Liver (tissue), 9 donors: Measurements from ENCODE around the gene CFAP99. TPM values are rescaled to one million over a fixed set of nuclear protein-coding genes. Genes with fewer than 3 reads are reported as not detected.

ENCODE experiments used
- DNase-seq: peaks from one replicate; pipeline ENCODE4 v3.0.0-alpha.2; 2017; ENCODE audit warnings: low spot score
- H3K27ac ChIP-seq, 2 donors: one replicate each; pipeline ENCODE4 v1.7.0; 2013; ENCODE audit warnings: inconsistent platforms in 2 of 2, low read length in 2 of 2, control low read depth in 1 of 2, low read depth in 1 of 2, mild to moderate bottlenecking in 1 of 2
- H3K27me3 ChIP-seq, 4 donors: one replicate each; pipeline versions ENCODE4 v1.6.1 to v1.7.0; 2013; ENCODE audit warnings: low read length in 3 of 4, inconsistent platforms in 1 of 4, mild to moderate bottlenecking in 1 of 4, moderate library complexity in 1 of 4; ENCODE audit not compliant: control insufficient read depth in 4 of 4, insufficient read depth in 4 of 4
- H3K36me3 ChIP-seq, 4 donors: one replicate each; pipeline versions ENCODE4 v1.6.1 to v1.7.0; 2013; ENCODE audit warnings: low read length in 3 of 4, mild to moderate bottlenecking in 3 of 4, low read depth in 1 of 4, moderate library complexity in 1 of 4; ENCODE audit not compliant: control insufficient read depth in 4 of 4, insufficient read depth in 3 of 4
- H3K4me1 ChIP-seq, 4 donors: one replicate each; pipeline versions ENCODE4 v1.6.1 to v1.7.0; 2013; ENCODE audit warnings: low read length in 3 of 4, mild to moderate bottlenecking in 3 of 4, moderate library complexity in 1 of 4; ENCODE audit not compliant: control insufficient read depth in 4 of 4, insufficient read depth in 4 of 4
- H3K4me3 ChIP-seq, 3 donors: one replicate each; pipeline versions ENCODE4 v1.6.1 to v1.7.0; 2013; ENCODE audit warnings: low read length in 3 of 3, control low read depth in 1 of 3, low read depth in 1 of 3, mild to moderate bottlenecking in 1 of 3
- H3K9ac ChIP-seq, 2 donors: one replicate each; pipeline ENCODE4 v1.7.0; 2013; ENCODE audit warnings: low read length in 2 of 2, mild to moderate bottlenecking in 2 of 2, moderate library complexity in 2 of 2, control low read depth in 1 of 2, low read depth in 1 of 2
- H3K9me3 ChIP-seq, 4 donors: one replicate each; pipeline versions ENCODE4 v1.6.1 to v1.7.0; 2013; ENCODE audit warnings: low read length in 3 of 4; ENCODE audit not compliant: control insufficient read depth in 4 of 4
- ATF3 ChIP-seq: IDR thresholded peaks from 2 replicates; pipeline ENCODE4 v1.6.1; 2016; ENCODE audit warnings: antibody characterized with exemption
- CTCF ChIP-seq: fragments of 150-350 bp; IDR thresholded peaks from 2 replicates; pipeline ENCODE4 v1.5.1; 2017; ENCODE audit warnings: improper control_type of control experiment, low read depth, low read length; ENCODE audit not compliant: missing input control
- EGR1 ChIP-seq, 2 donors: IDR thresholded peaks; 2 replicates each; pipeline ENCODE4 v1.6.1; 2016 to 2018; ENCODE audit warnings: antibody characterized with exemption in 2 of 2, low read depth in 2 of 2
- FOXA1 ChIP-seq: IDR thresholded peaks from 2 replicates; pipeline ENCODE4 v1.6.1; 2016; ENCODE audit warnings: antibody characterized with exemption
- FOXA2 ChIP-seq: IDR thresholded peaks from 2 replicates; pipeline ENCODE4 v1.6.1; 2016; ENCODE audit warnings: antibody characterized with exemption
- GABPA ChIP-seq, 2 donors: IDR thresholded peaks in 1 of 2; conservative IDR thresholded peaks in 1 of 2; 2 replicates each; pipeline ENCODE4 v1.6.1; 2016; ENCODE audit warnings: antibody characterized with exemption in 2 of 2, mild to moderate bottlenecking in 1 of 2, moderate library complexity in 1 of 2
- HNF4A ChIP-seq, 2 donors: conservative IDR thresholded peaks; 2 replicates each; pipeline ENCODE4 v1.6.1; 2016; ENCODE audit warnings: antibody characterized with exemption in 2 of 2, mild to moderate bottlenecking in 2 of 2
- HNF4G ChIP-seq: IDR thresholded peaks from 2 replicates; pipeline ENCODE4 v1.6.1; 2016; ENCODE audit warnings: antibody characterized with exemption
- JUND ChIP-seq, 2 donors: IDR thresholded peaks; 2 replicates each; pipeline ENCODE4 v1.6.1; 2016; ENCODE audit warnings: antibody characterized with exemption in 2 of 2
- MAX ChIP-seq: IDR thresholded peaks from 2 replicates; pipeline ENCODE4 v1.6.1; 2016; ENCODE audit warnings: antibody characterized with exemption
- NR2F2 ChIP-seq: IDR thresholded peaks from 2 replicates; pipeline ENCODE4 v1.6.1; 2016; ENCODE audit warnings: antibody characterized with exemption
- RAD21 ChIP-seq, 2 donors: IDR thresholded peaks; 2 replicates each; pipeline ENCODE4 v1.6.1; 2016; ENCODE audit warnings: antibody characterized with exemption in 2 of 2, mild to moderate bottlenecking in 2 of 2
- REST ChIP-seq: IDR thresholded peaks from 2 replicates; pipeline ENCODE4 v1.6.1; 2016; ENCODE audit warnings: antibody characterized with exemption, mild to moderate bottlenecking
- RXRA ChIP-seq, 2 donors: IDR thresholded peaks; 2 replicates each; pipeline ENCODE4 v1.6.1; 2017 to 2018; ENCODE audit warnings: antibody characterized with exemption in 2 of 2, mild to moderate bottlenecking in 1 of 2
- SP1 ChIP-seq: IDR thresholded peaks from 2 replicates; pipeline ENCODE4 v1.6.1; 2018; ENCODE audit warnings: antibody characterized with exemption, mild to moderate bottlenecking
- YY1 ChIP-seq: IDR thresholded peaks from 2 replicates; pipeline ENCODE4 v1.6.1; 2016; ENCODE audit warnings: antibody characterized with exemption, mild to moderate bottlenecking
- ZBTB33 ChIP-seq: IDR thresholded peaks from 2 replicates; pipeline ENCODE4 v1.6.1; 2016; ENCODE audit warnings: antibody characterized with exemption
- WGBS: extraction: QIAGEN DNeasy Blood & Tissue Kit; methylation state at CpG from one replicate; pipeline ENCODE4 v1.1.7; 2013; 5-methylcytosine and 5-hydroxymethylcytosine counted together
- polyA plus RNA-seq, 2 donors: library from polyadenylated mRNA; stranded (reverse) in 1 of 2; unstranded in 1 of 2; fragments of 200-250 nt in 1 of 2; fragments of >200 nt in 1 of 2; fragmentation: Nextera tagmentation in 1 of 2; extraction: Ambion mirVana in 1 of 2; gene quantifications; one replicate each; pipeline versions ENCODE4 v1.2.1 to v1.2.3, GENCODE V29; 2013 to 2015
- total RNA-seq, 2 donors: library from RNA; depleted of rRNA; stranded (reverse); fragments of >200 nt; gene quantifications; one replicate each; pipeline ENCODE4 v1.2.3, GENCODE V29; 2014
- donor health status: healthy.
- donor health status: healthy.
- donor health status: healthy.
- donor health status: healthy.
- donor health status: healthy.

The CFAP99 gene
- total and polyA plus RNA-seq, 4 donors: 0.33 to 0.36 TPM; not detected in 2

GRCh38 chr4:2497931-2498330 is 79.2 kb downstream of the CFAP99 start:
- DNase-seq: no peak
- Histone ChIP-seq H3K9me3 (no peaks in the 10 kb centered on the region), H3K4me3 (no peak overlapping the region), H3K27ac (no peak overlapping the region), H3K4me1 (peaks cover 0 to 3% (median 1%) of the 10 kb centered on the region in 4 donors), H3K27me3 (no peaks in the 10 kb centered on the region), H3K36me3 (peaks cover 12 to 53% (median 40%) of the 10 kb centered on the region in 4 donors), H3K9ac (no peak overlapping the region)
- TF ChIP-seq RXRA (IDR thresholded peaks at IDR 0.05) (no peak), CTCF (no peak), MAX (no peak), RAD21 (IDR thresholded peaks at IDR 0.05) (no peak), ATF3 (no peak), GABPA (IDR thresholded peaks at IDR 0.05 in 1 of 2, conservative IDR thresholded peaks at IDR 0.05 in 1 of 2) (no peak), HNF4A (conservative IDR thresholded peaks at IDR 0.05) (no peak), HNF4G (no peak), REST (no peak), ZBTB33 (no peak), NR2F2 (no peak)
- WGBS: 84% methylated on average over 9 of the region's 9 CpGs

GRCh38 chr4:2500547-2500946 is 81.8 kb downstream of the CFAP99 start:
- H3K9me3 ChIP-seq: no peaks in the 10 kb centered on the region
- DNase-seq: no peak
- 94% methylated on average over 2 of the region's 2 CpGs for WGBS
- H3K36me3 ChIP-seq: peaks cover 14 to 50% (median 40%) of the 10 kb centered on the region in 4 donors
- H3K27me3 ChIP-seq: no peaks in the 10 kb centered on the region
- no peak overlapping the region for H3K4me3 ChIP-seq
- no peak for TF ChIP-seq JUND (IDR thresholded peaks at IDR 0.05)
- no peak for TF ChIP-seq RXRA (IDR thresholded peaks at IDR 0.05)
- no peak for TF ChIP-seq SP1
- TF ChIP-seq ATF3: no peak
- no peak for TF ChIP-seq HNF4G
- no peak for TF ChIP-seq MAX
- TF ChIP-seq EGR1 (IDR thresholded peaks at IDR 0.05; ENCODE audit: low read depth in 2 of 2): no peak
- TF ChIP-seq FOXA2: no peak
- no peak for TF ChIP-seq ZBTB33
- no peak for TF ChIP-seq CTCF
- no peak for TF ChIP-seq NR2F2
- no peak for TF ChIP-seq RAD21 (IDR thresholded peaks at IDR 0.05)
- TF ChIP-seq YY1: no peak
- TF ChIP-seq GABPA (IDR thresholded peaks at IDR 0.05 in 1 of 2, conservative IDR thresholded peaks at IDR 0.05 in 1 of 2): no peak
- no peak for TF ChIP-seq FOXA1
- no peak overlapping the region for H3K9ac ChIP-seq
- no peak overlapping the region for H3K27ac ChIP-seq
- no peaks in the 10 kb centered on the region for H3K4me1 ChIP-seq
